ENCODE data around the gene ZNF175. TPM values are rescaled to one million over a fixed set of nuclear protein-coding genes. Genes with fewer than 3 reads are reported as not detected.
A peak's percentile ranks its signal among the peaks of the same experiment; 100 is the strongest.

Gene ZNF175
- polyA plus RNA-seq, 1 donor, result 10.4 TPM

- Histone ChIP-seq H3K4me1 (ENCODE audit: control insufficient read depth, insufficient read depth, low read length) (no peaks in the 10 kb centered on the region), H3K27ac (ENCODE audit: low read length) (no peak overlapping the region), H3K9me3 (ENCODE audit: control insufficient read depth, low read depth, low read length) (no peaks in the 10 kb centered on the region), H3K27me3 (ENCODE audit: control insufficient read depth, insufficient read depth, low read length) (peaks cover 3% of the 10 kb centered on the region), H3K36me3 (ENCODE audit: control insufficient read depth, insufficient read depth, low read length) (no peaks in the 10 kb centered on the region), H3K4me3 (ENCODE audit: low read length) (no peak overlapping the region)
- WGBS (ENCODE audit: insufficient coverage, low lambda C conversion rate), result 100% methylated on average over 1 of the region's 4 CpGs
- no peak for DNase-seq
Measured at GRCh38 chr19:51539821-51540366, 31.2 kb upstream of the ZNF175 start.

- WGBS (ENCODE audit: insufficient coverage, low lambda C conversion rate), result no CpG with 5 or more reads among the region's 10 CpGs
- Histone ChIP-seq H3K27ac (ENCODE audit: low read length) (no peak overlapping the region), H3K9me3 (ENCODE audit: control insufficient read depth, low read depth, low read length) (no peaks in the 10 kb centered on the region), H3K4me3 (ENCODE audit: low read length) (no peak overlapping the region), H3K4me1 (ENCODE audit: control insufficient read depth, insufficient read depth, low read length) (no peaks in the 10 kb centered on the region), H3K36me3 (ENCODE audit: control insufficient read depth, insufficient read depth, low read length) (no peaks in the 10 kb centered on the region), H3K27me3 (ENCODE audit: control insufficient read depth, insufficient read depth, low read length) (peaks cover 3% of the 10 kb centered on the region)
- DNase-seq, result no peak
Measured at GRCh38 chr19:51541458-51542357, 29.4 kb upstream of the ZNF175 start.

- Histone ChIP-seq H3K27me3 (ENCODE audit: control insufficient read depth, insufficient read depth, low read length) (peaks cover 3% of the 10 kb centered on the region), H3K4me1 (ENCODE audit: control insufficient read depth, insufficient read depth, low read length) (no peaks in the 10 kb centered on the region), H3K4me3 (ENCODE audit: low read length) (no peak overlapping the region), H3K27ac (ENCODE audit: low read length) (no peak overlapping the region), H3K9me3 (ENCODE audit: control insufficient read depth, low read depth, low read length) (no peaks in the 10 kb centered on the region), H3K36me3 (ENCODE audit: control insufficient read depth, insufficient read depth, low read length) (no peaks in the 10 kb centered on the region)
- no peak for DNase-seq
- no CpG with 5 or more reads among the region's 5 CpGs for WGBS (ENCODE audit: insufficient coverage, low lambda C conversion rate)
Measured at GRCh38 chr19:51542699-51543098, 28.4 kb upstream of the ZNF175 start.

GRCh38 chr19:51544038-51544437, 27.0 kb upstream of the ZNF175 start:
- no peaks in the 10 kb centered on the region for H3K27me3 ChIP-seq (ENCODE audit: control insufficient read depth, insufficient read depth, low read length)
- WGBS (ENCODE audit: insufficient coverage, low lambda C conversion rate), result no CpG with 5 or more reads among the region's 6 CpGs

DNA sequence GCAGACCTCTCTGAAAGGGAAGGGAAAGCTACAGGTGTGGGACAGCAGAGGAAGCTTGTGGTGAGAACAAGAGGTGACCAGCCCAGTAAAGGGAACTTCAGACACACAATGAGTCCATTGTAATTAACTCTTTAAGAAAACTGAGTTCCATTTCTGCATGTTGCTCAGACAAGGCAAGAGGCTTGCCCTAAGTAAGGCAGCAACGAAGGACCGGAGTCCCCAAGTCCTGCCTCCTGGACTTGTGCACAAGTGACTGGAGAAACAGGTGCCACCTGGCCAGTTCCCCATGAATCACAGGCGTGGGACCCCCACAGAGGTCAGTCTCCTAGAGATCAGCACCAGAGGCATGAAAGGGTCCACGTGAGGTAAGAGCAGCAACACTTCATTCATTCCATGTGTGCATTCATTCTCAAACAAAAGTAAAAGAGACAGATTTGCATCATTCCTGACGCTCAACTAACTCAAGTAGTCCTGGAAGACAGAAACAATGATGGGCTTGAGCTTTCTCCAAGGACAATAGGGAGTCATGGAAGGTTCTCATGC, 24.9 kb upstream of the ZNF175 start:
- H3K27ac ChIP-seq (ENCODE audit: low read length), result no peak overlapping the region

More at GRCh38 chr19:51544038-51544437, 27.0 kb upstream of the ZNF175 start:
- Histone ChIP-seq H3K4me3 (ENCODE audit: low read length) (no peak overlapping the region), H3K36me3 (ENCODE audit: control insufficient read depth, insufficient read depth, low read length) (no peaks in the 10 kb centered on the region), H3K9me3 (ENCODE audit: control insufficient read depth, low read depth, low read length) (no peaks in the 10 kb centered on the region), H3K27ac (ENCODE audit: low read length) (no peak overlapping the region), H3K4me1 (ENCODE audit: control insufficient read depth, insufficient read depth, low read length) (peaks cover 2% of the 10 kb centered on the region)
- no peak for DNase-seq

GRCh38 chr19:51546650-51547396, 24.3 kb upstream of the ZNF175 start:
- Histone ChIP-seq H3K4me1 (ENCODE audit: control insufficient read depth, insufficient read depth, low read length) (peaks cover 2% of the 10 kb centered on the region), H3K27ac (ENCODE audit: low read length) (no peak overlapping the region), H3K4me3 (ENCODE audit: low read length) (no peak overlapping the region), H3K36me3 (ENCODE audit: control insufficient read depth, insufficient read depth, low read length) (no peaks in the 10 kb centered on the region), H3K27me3 (ENCODE audit: control insufficient read depth, insufficient read depth, low read length) (no peaks in the 10 kb centered on the region), H3K9me3 (ENCODE audit: control insufficient read depth, low read depth, low read length) (no peaks in the 10 kb centered on the region)
- WGBS (ENCODE audit: insufficient coverage, low lambda C conversion rate), result no CpG with 5 or more reads among the region's 10 CpGs
- no peak for DNase-seq

More for the DNA sequence above, 24.9 kb upstream of the ZNF175 start:
- no CpG with 5 or more reads among the region's 5 CpGs for WGBS (ENCODE audit: insufficient coverage, low lambda C conversion rate)
- Histone ChIP-seq H3K4me1 (ENCODE audit: control insufficient read depth, insufficient read depth, low read length) (peaks cover 2% of the 10 kb centered on the region), H3K9me3 (ENCODE audit: control insufficient read depth, low read depth, low read length) (no peaks in the 10 kb centered on the region), H3K36me3 (ENCODE audit: control insufficient read depth, insufficient read depth, low read length) (no peaks in the 10 kb centered on the region), H3K4me3 (ENCODE audit: low read length) (no peak overlapping the region), H3K27me3 (ENCODE audit: control insufficient read depth, insufficient read depth, low read length) (no peaks in the 10 kb centered on the region)
- no peak for DNase-seq

DNA sequence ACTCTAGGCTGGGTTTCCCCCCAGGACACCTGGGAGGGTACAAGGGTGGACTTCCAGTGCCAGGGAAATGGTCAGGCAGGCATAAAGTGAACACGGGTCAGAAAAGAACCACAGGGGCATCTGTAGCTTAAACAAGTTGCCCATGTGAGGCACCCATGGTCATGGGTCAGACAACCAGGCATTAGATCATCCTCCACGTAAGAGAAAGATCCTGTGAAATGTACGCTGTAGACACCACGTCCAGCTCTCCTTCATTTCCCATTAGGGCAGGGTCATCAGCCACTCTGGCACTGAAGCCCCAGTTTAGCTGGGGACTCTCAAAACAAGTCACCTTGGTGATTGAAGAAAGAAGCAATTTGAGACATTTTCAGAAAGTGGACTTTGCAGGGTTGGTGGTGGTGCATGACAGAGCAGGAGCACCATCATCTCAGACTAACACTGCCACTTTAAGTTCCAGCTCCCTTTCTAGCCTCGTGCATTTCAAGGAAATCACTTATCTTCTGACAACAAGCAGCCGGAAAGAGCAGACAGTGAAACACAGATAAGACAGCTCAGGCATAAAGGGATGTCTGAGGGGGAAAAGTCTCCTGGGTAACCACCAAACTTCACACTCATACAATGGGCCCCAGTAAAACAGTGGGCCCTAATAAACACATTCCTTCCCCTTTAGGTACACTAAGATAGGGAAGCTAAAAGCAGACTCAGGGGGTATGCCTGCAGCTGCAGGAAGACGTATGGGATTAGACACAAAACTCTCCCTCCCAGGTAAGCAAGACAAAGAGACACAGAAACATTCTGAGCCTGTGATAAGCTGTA, 23.5 kb upstream of the ZNF175 start:
- no peak overlapping the region for H3K27ac ChIP-seq (ENCODE audit: low read length)
- peaks cover 2% of the 10 kb centered on the region for H3K4me1 ChIP-seq (ENCODE audit: control insufficient read depth, insufficient read depth, low read length)
- DNase-seq, result peak in 1 of 2 donors; percentile 10
- no peaks in the 10 kb centered on the region for H3K27me3 ChIP-seq (ENCODE audit: control insufficient read depth, insufficient read depth, low read length)
- no peaks in the 10 kb centered on the region for H3K9me3 ChIP-seq (ENCODE audit: control insufficient read depth, low read depth, low read length)
- H3K4me3 ChIP-seq (ENCODE audit: low read length), result no peak overlapping the region
- WGBS (ENCODE audit: insufficient coverage, low lambda C conversion rate), result no CpG with 5 or more reads among the region's 7 CpGs
- no peaks in the 10 kb centered on the region for H3K36me3 ChIP-seq (ENCODE audit: control insufficient read depth, insufficient read depth, low read length)

DNA sequence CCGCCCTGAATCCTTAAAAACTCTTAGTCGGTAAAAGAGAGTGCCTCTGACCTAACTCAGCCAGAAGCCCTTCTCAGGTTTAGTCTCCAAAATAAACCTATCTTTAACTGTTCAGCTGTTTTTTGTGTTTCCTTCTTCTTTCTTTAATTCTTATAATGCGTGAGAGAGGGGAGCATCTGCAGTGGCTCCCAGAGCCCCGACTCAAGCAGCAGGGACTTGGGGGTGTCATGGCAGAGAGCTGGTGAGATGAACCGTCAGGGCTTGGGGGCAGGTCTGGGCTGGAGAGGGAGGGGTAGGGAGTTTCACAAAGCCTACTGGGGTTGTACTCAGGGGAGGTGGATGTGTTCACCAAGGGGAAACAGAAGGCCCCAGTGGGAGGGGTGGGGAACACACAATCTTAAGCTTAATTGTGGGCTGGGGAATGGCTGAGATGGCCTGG, 22.9 kb upstream of the ZNF175 start:
- H3K9me3 ChIP-seq (ENCODE audit: control insufficient read depth, low read depth, low read length), result no peaks in the 10 kb centered on the region
- DNase-seq, result no peak
- no CpG with 5 or more reads among the region's 5 CpGs for WGBS (ENCODE audit: insufficient coverage, low lambda C conversion rate)
- no peak overlapping the region for H3K27ac ChIP-seq (ENCODE audit: low read length)
- H3K4me3 ChIP-seq (ENCODE audit: low read length), result no peak overlapping the region
- H3K36me3 ChIP-seq (ENCODE audit: control insufficient read depth, insufficient read depth, low read length), result no peaks in the 10 kb centered on the region
- no peaks in the 10 kb centered on the region for H3K27me3 ChIP-seq (ENCODE audit: control insufficient read depth, insufficient read depth, low read length)
- peaks cover 2% of the 10 kb centered on the region for H3K4me1 ChIP-seq (ENCODE audit: control insufficient read depth, insufficient read depth, low read length)

GRCh38 chr19:51548891-51549305, 22.2 kb upstream of the ZNF175 start:
- WGBS (ENCODE audit: insufficient coverage, low lambda C conversion rate), result no CpG with 5 or more reads among the region's 4 CpGs
- no peak overlapping the region for H3K4me3 ChIP-seq (ENCODE audit: low read length)
- no peak overlapping the region for H3K27ac ChIP-seq (ENCODE audit: low read length)
- H3K27me3 ChIP-seq (ENCODE audit: control insufficient read depth, insufficient read depth, low read length), result no peaks in the 10 kb centered on the region
- no peak for DNase-seq
- H3K9me3 ChIP-seq (ENCODE audit: control insufficient read depth, low read depth, low read length), result no peaks in the 10 kb centered on the region
- H3K36me3 ChIP-seq (ENCODE audit: control insufficient read depth, insufficient read depth, low read length), result no peaks in the 10 kb centered on the region
- peaks cover 2% of the 10 kb centered on the region for H3K4me1 ChIP-seq (ENCODE audit: control insufficient read depth, insufficient read depth, low read length)
